ENCODE measurements around the gene TMPRSS2.

DNA sequence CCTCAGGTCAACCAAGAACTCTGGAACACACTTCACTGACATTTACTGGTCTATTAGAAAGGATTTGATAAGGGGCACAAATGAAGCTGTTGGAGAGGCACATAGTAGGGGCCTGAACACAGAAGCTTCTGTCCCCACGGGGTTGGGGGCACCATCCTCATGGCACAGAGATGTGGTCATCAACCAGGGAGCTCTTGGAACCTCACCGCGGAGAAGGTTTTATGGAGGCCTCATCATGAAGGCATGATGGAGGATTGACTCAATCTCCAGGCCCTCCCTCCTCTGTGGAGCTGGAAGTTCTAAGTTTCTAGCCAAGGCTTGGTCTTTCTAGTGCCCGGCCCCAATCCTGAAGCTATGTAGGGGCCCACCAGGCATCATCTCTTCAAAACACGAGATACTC, 58.3 kb downstream of the TMPRSS2 start:
- no peak for TF ChIP-seq POLR2A (IDR thresholded peaks at IDR 0.05)
- TF ChIP-seq, protein P1, sequence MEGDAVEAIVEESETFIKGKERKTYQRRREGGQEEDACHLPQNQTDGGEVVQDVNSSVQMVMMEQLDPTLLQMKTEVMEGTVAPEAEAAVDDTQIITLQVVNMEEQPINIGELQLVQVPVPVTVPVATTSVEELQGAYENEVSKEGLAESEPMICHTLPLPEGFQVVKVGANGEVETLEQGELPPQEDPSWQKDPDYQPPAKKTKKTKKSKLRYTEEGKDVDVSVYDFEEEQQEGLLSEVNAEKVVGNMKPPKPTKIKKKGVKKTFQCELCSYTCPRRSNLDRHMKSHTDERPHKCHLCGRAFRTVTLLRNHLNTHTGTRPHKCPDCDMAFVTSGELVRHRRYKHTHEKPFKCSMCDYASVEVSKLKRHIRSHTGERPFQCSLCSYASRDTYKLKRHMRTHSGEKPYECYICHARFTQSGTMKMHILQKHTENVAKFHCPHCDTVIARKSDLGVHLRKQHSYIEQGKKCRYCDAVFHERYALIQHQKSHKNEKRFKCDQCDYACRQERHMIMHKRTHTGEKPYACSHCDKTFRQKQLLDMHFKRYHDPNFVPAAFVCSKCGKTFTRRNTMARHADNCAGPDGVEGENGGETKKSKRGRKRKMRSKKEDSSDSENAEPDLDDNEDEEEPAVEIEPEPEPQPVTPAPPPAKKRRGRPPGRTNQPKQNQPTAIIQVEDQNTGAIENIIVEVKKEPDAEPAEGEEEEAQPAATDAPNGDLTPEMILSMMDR (IDR thresholded peaks at IDR 0.05), result no peak

Data from adrenal gland (tissue), 5 donors.